NCI-H1930 (cell line): ENCODE measurements around the gene CSNK2A1.
"Not testable (repeated sequence)": the region's sequence is repeated elsewhere in the genome, so short reads cannot be mapped to it uniquely, and the experiment has no call there.

Source experiments
- DNase-seq, 2 experiments: peaks; one replicate each; lab custom pipeline; 2025; lab: John Stamatoyannopoulos, UW

The CSNK2A1 gene

GRCh38 chr20:533526-533925 is 10.1 kb downstream of the CSNK2A1 start:
- no peak for DNase-seq

- no peak for DNase-seq
Measured at GRCh38 chr20:532530-532929, 11.1 kb downstream of the CSNK2A1 start.

GRCh38 chr20:531608-532007 is 12.0 kb downstream of the CSNK2A1 start:
- no peak for DNase-seq

GRCh38 chr20:530321-530720 is 13.3 kb downstream of the CSNK2A1 start:
- no peak for DNase-seq

GRCh38 chr20:528923-529604 is 14.5 kb downstream of the CSNK2A1 start:
- DNase-seq = no peak

GRCh38 chr20:527571-527886 is 16.1 kb downstream of the CSNK2A1 start:
- no peak for DNase-seq

GRCh38 chr20:521860-522259 is 21.7 kb downstream of the CSNK2A1 start:
- DNase-seq = no peak

GRCh38 chr20:519999-520398 is 23.6 kb downstream of the CSNK2A1 start:
- DNase-seq = no peak

- no peak for DNase-seq
Measured at GRCh38 chr20:517221-517620, 26.4 kb downstream of the CSNK2A1 start.

GRCh38 chr20:516799-517198 is 26.8 kb downstream of the CSNK2A1 start:
- no peak for DNase-seq

GRCh38 chr20:515696-516095 is 27.9 kb downstream of the CSNK2A1 start:
- DNase-seq = no peak

- DNase-seq = no peak
Measured at GRCh38 chr20:513429-513828, 30.2 kb downstream of the CSNK2A1 start.

- not testable (repeated sequence) for DNase-seq
Measured at GRCh38 chr20:510328-511057, 33.1 kb downstream of the CSNK2A1 start.

GRCh38 chr20:508364-508787 is 35.2 kb downstream of the CSNK2A1 start:
- DNase-seq = not testable (repeated sequence)

GRCh38 chr20:507761-508332 is 35.7 kb downstream of the CSNK2A1 start:
- DNase-seq = no peak

- no peak for DNase-seq
Measured at GRCh38 chr20:507006-507758, 36.4 kb downstream of the CSNK2A1 start.

- no peak for DNase-seq
Measured at GRCh38 chr20:504632-505075, 38.9 kb downstream of the CSNK2A1 start.

- DNase-seq = no peak
Measured at GRCh38 chr20:503048-503737, 40.4 kb downstream of the CSNK2A1 start.

- no peak for DNase-seq
Measured at GRCh38 chr20:497979-498378, 45.6 kb downstream of the CSNK2A1 start.

- DNase-seq = no peak
Measured at GRCh38 chr20:496126-496696, 47.4 kb downstream of the CSNK2A1 start.

GRCh38 chr20:492159-492558 is 51.4 kb downstream of the CSNK2A1 start:
- DNase-seq = no peak

- no peak for DNase-seq
Measured at GRCh38 chr20:487655-488054, 55.9 kb downstream of the CSNK2A1 start.
